Epithelial cell of proximal tubule (primary cell): ENCODE measurements around the gene N4BP2L2. TPM values are rescaled to one million over a fixed set of nuclear protein-coding genes. Genes with fewer than 3 reads are reported as not detected.

Experiments
- DNase-seq: peaks from one replicate; pipeline ENCODE4 v3.0.0-alpha.2; 2011; ENCODE audit warnings: low read depth
- H3K4me3 ChIP-seq: 2 replicates; pipeline ENCODE4 v1.5.1; 2011; ENCODE audit warnings: low read depth, mild to moderate bottlenecking, low read length
- CTCF ChIP-seq: conservative IDR thresholded peaks from 2 replicates; pipeline ENCODE4 v1.5.1; 2012; ENCODE audit warnings: low read depth, mild to moderate bottlenecking, low read length
- total RNA-seq: library from RNA; depleted of rRNA; stranded (reverse); fragments of >200 nt; gene quantifications from 2 replicates; pipeline ENCODE4 v1.2.3, GENCODE V29; 2015

Gene N4BP2L2
- total RNA-seq, 1 donor from 2014 or later, result 38.7 TPM

- no peak for DNase-seq
- TF ChIP-seq CTCF, result no peak
- H3K4me3 ChIP-seq, result no peak overlapping the region
Observed at GRCh38 chr13:32548837-32549236, 10.2 kb upstream of the N4BP2L2 start.

- no peak overlapping the region for H3K4me3 ChIP-seq
- DNase-seq, result no peak
- TF ChIP-seq CTCF, result no peak
Observed at GRCh38 chr13:32545083-32545482, 6.5 kb upstream of the N4BP2L2 start.

- DNase-seq, result no peak
- no peak for TF ChIP-seq CTCF
- H3K4me3 ChIP-seq, result no peak overlapping the region
Observed at GRCh38 chr13:32542221-32542620, 3.6 kb upstream of the N4BP2L2 start.

GRCh38 chr13:32538143-32538620 is 413 bp downstream of the N4BP2L2 start:
- DNase-seq, result no peak
- no peak for TF ChIP-seq CTCF
- H3K4me3 ChIP-seq, result peak overlapping the region; percentile 70

GRCh38 chr13:32537580-32538142 is 934 bp downstream of the N4BP2L2 start:
- no peak for TF ChIP-seq CTCF
- DNase-seq, result no peak

GRCh38 chr13:32535748-32536147 is 2.8 kb downstream of the N4BP2L2 start:
- H3K4me3 ChIP-seq, result no peak overlapping the region
- no peak for TF ChIP-seq CTCF
- DNase-seq, result no peak

More at GRCh38 chr13:32537580-32538142, 934 bp downstream of the N4BP2L2 start:
- H3K4me3 ChIP-seq, result peak overlapping the region; percentile 70

GRCh38 chr13:32535115-32535514 is 3.5 kb downstream of the N4BP2L2 start:
- no peak for DNase-seq
- no peak overlapping the region for H3K4me3 ChIP-seq
- TF ChIP-seq CTCF, result no peak
